ENCODE data around the gene PRM2. TPM values are rescaled to one million over a fixed set of nuclear protein-coding genes. Genes with fewer than 3 reads are reported as not detected.

Gene PRM2
- total and polyA plus RNA-seq, 2 of the 8 experiments (the other 6 are each of a cell fraction or from before 2014, with no cell fraction given), result not detected

DNA sequence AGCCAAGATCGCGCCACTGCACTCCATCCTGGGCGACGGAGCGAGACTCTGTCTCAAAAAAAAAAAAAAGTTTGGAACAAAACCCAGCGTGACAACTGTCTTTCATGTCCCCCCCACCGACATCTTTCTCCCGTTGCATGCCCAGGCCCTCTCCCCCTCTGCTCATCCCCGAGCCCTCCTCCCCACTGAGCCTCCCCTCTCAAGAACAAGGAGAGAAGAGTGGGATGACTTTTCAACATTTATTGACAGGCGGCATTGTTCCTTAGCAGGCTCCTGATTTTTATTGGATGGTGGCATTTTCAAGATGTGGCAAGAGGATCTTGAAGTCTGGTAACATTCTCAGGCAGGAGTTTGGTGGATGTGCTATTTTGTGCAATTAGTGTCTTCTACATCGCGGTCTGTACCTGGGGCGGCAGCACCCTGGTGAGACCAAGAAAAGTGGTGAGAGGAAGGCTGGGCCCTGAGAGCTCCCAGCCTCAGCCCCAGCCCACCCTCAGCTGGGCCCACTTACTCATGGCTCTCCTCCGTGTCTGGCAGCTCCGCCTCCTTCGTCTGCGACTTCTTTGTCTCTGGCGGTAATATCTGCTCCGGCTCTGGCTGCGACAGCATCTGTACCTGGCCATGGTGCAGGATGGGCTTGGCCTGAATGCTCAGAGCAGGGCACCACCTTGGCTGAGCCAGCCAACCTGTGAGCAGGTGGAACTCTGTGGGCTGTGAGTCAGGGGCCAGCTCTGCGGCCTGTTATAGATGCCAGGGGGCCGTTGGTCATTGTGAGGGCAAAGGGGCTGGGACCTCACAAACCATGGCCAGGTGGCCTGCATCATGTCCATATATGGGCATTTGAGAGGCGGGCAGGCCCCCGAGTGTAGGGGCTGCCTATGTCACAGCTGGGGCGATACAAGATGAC, 4.6 kb upstream of the PRM2 start, which contains the start of gene PRM1 (continued):
- TF ChIP-seq CHD7 (IDR thresholded peaks at IDR 0.05; ENCODE audit: insufficient replicate concordance, low read length) (no peak), SRF (IDR thresholded peaks at IDR 0.05; ENCODE audit: low read depth, low read length) (peak; percentile 95), ZNF274 (IDR thresholded peaks at IDR 0.05; ENCODE audit: borderline replicate concordance, extremely low read depth, low read length) (no peak), RBBP5 (IDR thresholded peaks at IDR 0.05; ENCODE audit: borderline replicate concordance, low read depth, low read length) (no peak), HDAC6 (IDR thresholded peaks at IDR 0.05; ENCODE audit: low read depth, low read length) (no peak), NANOG (IDR thresholded peaks at IDR 0.05; ENCODE audit: insufficient read depth, low read depth, low read length, poor library complexity, severe bottlenecking) (no peak)
- TF ChIP-seq, protein P1, sequence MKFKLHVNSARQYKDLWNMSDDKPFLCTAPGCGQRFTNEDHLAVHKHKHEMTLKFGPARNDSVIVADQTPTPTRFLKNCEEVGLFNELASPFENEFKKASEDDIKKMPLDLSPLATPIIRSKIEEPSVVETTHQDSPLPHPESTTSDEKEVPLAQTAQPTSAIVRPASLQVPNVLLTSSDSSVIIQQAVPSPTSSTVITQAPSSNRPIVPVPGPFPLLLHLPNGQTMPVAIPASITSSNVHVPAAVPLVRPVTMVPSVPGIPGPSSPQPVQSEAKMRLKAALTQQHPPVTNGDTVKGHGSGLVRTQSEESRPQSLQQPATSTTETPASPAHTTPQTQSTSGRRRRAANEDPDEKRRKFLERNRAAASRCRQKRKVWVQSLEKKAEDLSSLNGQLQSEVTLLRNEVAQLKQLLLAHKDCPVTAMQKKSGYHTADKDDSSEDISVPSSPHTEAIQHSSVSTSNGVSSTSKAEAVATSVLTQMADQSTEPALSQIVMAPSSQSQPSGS (IDR thresholded peaks at IDR 0.05; ENCODE audit: low read length), result no peak

Data from H1 (cell line).